OCI-LY7 (cell line): Measurements from ENCODE around the gene ATP5PD.

Source experiments
- EZH2phosphoT487 ChIP-seq: fragments of 200-600 bp; sonication (generic); IDR thresholded peaks from 2 replicates; pipeline ENCODE4 v1.6.1; 2018; ENCODE audit warnings: low read depth, borderline replicate concordance, mild to moderate bottlenecking, mixed run types, antibody characterized with exemption, low read length, moderate library complexity, mixed read lengths
- TF ChIP-seq, protein P1 (sequence below): fragments of 200-600 bp; sonication (generic); conservative IDR thresholded peaks from 2 replicates; pipeline ENCODE4 v1.5.1; 2014; ENCODE audit warnings: mild to moderate bottlenecking, antibody characterized with exemption, low read length, moderate library complexity, mixed read lengths

DNA sequence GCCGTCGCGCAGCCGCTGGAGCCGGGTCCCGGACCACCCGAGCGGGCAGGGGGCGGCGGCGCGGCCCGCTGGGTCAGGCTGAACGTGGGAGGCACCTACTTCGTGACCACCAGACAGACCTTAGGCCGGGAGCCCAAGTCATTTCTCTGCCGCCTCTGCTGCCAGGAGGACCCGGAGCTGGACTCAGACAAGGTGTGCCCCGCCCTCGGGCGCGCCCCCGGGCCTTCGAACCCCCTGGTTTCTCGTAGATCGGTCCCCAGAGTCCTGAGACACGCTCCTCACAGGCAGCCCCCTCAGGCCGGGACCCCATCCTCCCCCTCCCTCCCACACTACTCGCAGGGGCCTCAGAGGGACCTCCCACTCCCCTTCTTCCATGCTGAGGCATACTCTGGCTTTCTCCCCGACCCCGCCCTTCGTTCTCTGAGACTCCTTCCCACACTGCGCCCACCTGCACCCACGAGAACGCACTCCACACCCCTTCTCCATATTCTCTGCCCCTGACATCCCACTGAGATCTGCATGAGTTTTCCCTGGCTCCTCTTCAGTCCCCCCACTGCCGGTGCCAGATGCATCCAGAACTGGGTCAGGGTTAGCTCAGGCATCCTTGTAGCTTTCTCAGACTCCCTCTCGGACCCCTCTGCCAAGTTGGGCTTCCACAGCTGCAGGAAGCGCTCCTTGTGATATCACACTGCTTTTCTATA is 779 bp upstream of the ATP5PD start:
- no peak for TF ChIP-seq EZH2phosphoT487
- TF ChIP-seq, protein P1, sequence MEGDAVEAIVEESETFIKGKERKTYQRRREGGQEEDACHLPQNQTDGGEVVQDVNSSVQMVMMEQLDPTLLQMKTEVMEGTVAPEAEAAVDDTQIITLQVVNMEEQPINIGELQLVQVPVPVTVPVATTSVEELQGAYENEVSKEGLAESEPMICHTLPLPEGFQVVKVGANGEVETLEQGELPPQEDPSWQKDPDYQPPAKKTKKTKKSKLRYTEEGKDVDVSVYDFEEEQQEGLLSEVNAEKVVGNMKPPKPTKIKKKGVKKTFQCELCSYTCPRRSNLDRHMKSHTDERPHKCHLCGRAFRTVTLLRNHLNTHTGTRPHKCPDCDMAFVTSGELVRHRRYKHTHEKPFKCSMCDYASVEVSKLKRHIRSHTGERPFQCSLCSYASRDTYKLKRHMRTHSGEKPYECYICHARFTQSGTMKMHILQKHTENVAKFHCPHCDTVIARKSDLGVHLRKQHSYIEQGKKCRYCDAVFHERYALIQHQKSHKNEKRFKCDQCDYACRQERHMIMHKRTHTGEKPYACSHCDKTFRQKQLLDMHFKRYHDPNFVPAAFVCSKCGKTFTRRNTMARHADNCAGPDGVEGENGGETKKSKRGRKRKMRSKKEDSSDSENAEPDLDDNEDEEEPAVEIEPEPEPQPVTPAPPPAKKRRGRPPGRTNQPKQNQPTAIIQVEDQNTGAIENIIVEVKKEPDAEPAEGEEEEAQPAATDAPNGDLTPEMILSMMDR, result no peak
